IMR-90 (cell line): Measurements from ENCODE around the gene GALNT4.

ENCODE experiments used
- CEBPB ChIP-seq: IDR thresholded peaks from 2 replicates; pipeline ENCODE4 v1.6.1; 2012; ENCODE audit warnings: low read depth, low read length, improper control_type of control experiment
- CTCF ChIP-seq: conservative IDR thresholded peaks from 2 replicates; pipeline ENCODE4 v1.5.1; 2012; ENCODE audit warnings: mild to moderate bottlenecking, low read depth, low read length, improper control_type of control experiment
- ELK1 ChIP-seq: fragments of 150-350 bp; IDR thresholded peaks from 2 replicates; pipeline ENCODE4 v1.6.1; 2016; ENCODE audit warnings: low read depth, mild to moderate bottlenecking, low read length, moderate library complexity, borderline replicate concordance
- FOS ChIP-seq: fragments of 150-350 bp; IDR thresholded peaks from 2 replicates; pipeline ENCODE4 v1.6.1; 2016; ENCODE audit warnings: low read depth, low read length
- MAFK ChIP-seq: IDR thresholded peaks from 2 replicates; pipeline ENCODE4 v1.6.1; 2012; ENCODE audit warnings: low read depth, low read length, improper control_type of control experiment
- MAZ ChIP-seq: IDR thresholded peaks from 2 replicates; pipeline ENCODE4 v1.6.1; 2012; ENCODE audit warnings: low read depth, mild to moderate bottlenecking, low read length, improper control_type of control experiment, moderate library complexity, borderline replicate concordance
- MXI1 ChIP-seq: IDR thresholded peaks from 2 replicates; pipeline ENCODE4 v1.6.1; 2012; ENCODE audit warnings: low read depth, mild to moderate bottlenecking, low read length, moderate library complexity, borderline replicate concordance
- POLR2A ChIP-seq: IDR thresholded peaks from 2 replicates; pipeline ENCODE4 v1.6.1; 2012; ENCODE audit warnings: mild to moderate bottlenecking, low read depth, low read length
- RAD21 ChIP-seq: IDR thresholded peaks from 2 replicates; pipeline ENCODE4 v1.6.1; 2012; ENCODE audit warnings: low read length, improper control_type of control experiment
- SMC3 ChIP-seq: fragments of 150-350 bp; IDR thresholded peaks from 2 replicates; pipeline ENCODE4 v1.6.1; 2016; ENCODE audit warnings: low read depth, mild to moderate bottlenecking, antibody characterized with exemption, low read length, moderate library complexity

- TF ChIP-seq SMC3 (no peak), CTCF (no peak), FOS (no peak), POLR2A (no peak), CEBPB (no peak), MAZ (no peak), RAD21 (no peak), ELK1 (no peak), MXI1 (no peak), MAFK (no peak)
Observed at GRCh38 chr12:89538897-89539296, 14.3 kb upstream of the GALNT4 start.
